IPS-18a (cell line): ENCODE data around the gene C10orf95.

Experiments
- H3K27ac ChIP-seq: one replicate; pipeline ENCODE4 v1.5.1; 2013; ENCODE audit warnings: low read length
- H3K27me3 ChIP-seq: one replicate; pipeline ENCODE4 v1.6.1; 2013; ENCODE audit warnings: mild to moderate bottlenecking, low read length; ENCODE audit not compliant: control insufficient read depth, insufficient read depth
- H3K36me3 ChIP-seq: one replicate; pipeline ENCODE4 v1.6.1; 2013; ENCODE audit warnings: low read depth, low read length; ENCODE audit not compliant: control insufficient read depth
- H3K4me1 ChIP-seq: one replicate; pipeline ENCODE4 v1.6.1; 2013; ENCODE audit warnings: low read depth, low read length; ENCODE audit not compliant: control insufficient read depth
- H3K4me3 ChIP-seq: one replicate; pipeline ENCODE4 v1.5.1; 2013; ENCODE audit warnings: low read length
- H3K9ac ChIP-seq: one replicate; pipeline ENCODE4 v1.6.1; 2013; ENCODE audit warnings: mild to moderate bottlenecking, low read length, moderate library complexity
- H3K9me3 ChIP-seq: one replicate; pipeline ENCODE4 v1.6.1; 2013; ENCODE audit warnings: low read depth, low read length; ENCODE audit not compliant: control insufficient read depth

Gene C10orf95

DNA sequence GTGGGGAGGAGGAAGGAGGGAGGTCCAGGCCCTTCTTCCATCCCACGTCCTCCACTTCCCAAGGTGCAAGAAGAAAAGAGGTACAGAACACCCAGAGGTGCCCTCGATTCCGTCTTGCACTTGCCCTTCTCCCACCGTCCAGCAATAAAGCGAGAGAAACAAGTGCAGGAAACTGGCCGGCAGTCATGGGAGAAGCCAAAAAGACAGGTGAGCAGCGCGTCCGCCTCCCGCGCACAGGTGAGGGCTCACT lies 1.3 kb downstream of the C10orf95 start:
- Histone ChIP-seq H3K4me1 (peaks cover 21% of the 10 kb centered on the region), H3K27me3 (no peaks in the 10 kb centered on the region), H3K27ac (peak overlapping the region; percentile 60), H3K4me3 (peak overlapping the region; percentile 88), H3K9me3 (no peaks in the 10 kb centered on the region), H3K9ac (peak overlapping the region; percentile 79), H3K36me3 (peaks cover 4% of the 10 kb centered on the region)

DNA sequence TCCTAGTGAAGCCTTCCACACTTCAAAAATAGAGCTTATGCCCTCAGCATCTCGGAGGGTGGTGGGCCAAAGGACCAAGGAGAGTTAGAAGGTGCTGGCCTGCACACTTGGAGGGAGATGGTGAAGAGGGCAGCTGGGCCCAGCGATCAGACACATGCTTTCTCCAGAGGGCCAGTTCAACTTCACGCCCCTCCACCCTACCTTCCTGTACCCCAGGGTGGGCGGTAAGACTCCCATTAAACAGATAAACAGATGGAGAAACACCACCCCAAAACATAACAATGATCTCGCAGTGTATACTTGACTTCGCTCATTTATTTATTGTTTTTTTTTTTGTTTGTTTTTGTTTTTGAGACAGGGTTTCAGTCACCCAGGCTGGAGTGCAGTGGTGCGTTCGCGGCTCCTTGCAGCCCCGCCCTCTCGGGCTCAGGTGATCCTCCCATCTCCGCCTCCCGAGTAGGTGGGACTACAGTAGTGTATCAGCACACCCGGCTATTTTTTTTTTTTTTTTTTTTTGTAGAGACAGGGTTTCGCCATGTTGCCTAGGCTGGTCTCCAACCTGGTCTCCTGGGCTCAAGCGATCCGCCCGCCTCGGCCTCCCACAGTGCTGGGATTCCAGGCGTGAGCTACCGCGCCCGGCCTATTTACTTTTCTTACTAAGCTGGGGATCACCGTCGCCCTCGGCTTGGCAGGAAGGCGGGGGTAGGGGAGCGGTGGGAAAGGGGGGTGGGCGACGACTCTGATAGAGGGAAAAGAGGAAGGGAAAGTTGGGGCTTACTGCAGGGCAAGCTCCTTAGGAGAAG lies 1.8 kb downstream of the C10orf95 start:
- Histone ChIP-seq H3K9me3 (no peaks in the 10 kb centered on the region), H3K4me3 (peak overlapping the region; percentile 88), H3K27ac (peak overlapping the region; percentile 60)

DNA sequence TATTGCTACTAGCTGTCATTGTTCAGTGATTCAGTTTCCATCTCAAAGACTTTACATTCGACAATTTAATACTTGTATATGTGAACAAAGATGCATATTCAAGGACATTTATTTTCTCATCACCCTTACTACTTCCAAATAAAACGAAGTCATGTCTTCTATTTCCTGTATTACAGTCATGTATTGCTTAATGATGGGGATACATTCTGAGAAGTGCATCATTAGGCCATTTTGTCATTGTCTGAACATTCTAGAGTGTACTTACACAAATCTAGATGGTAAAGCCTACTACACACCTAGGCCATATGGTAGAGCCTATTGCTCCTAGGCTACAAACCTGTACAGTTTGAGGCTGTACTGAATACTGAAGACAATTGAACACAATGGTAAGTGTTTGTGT lies 6.5 kb downstream of the C10orf95 start:
- Histone ChIP-seq H3K9me3 (no peaks in the 10 kb centered on the region), H3K27me3 (no peaks in the 10 kb centered on the region), H3K4me1 (peaks cover 5% of the 10 kb centered on the region)

More for the DNA sequence above, 1.8 kb downstream of the C10orf95 start:
- Histone ChIP-seq H3K4me1 (peaks cover 17% of the 10 kb centered on the region), H3K9ac (peak overlapping the region; percentile 79), H3K27me3 (no peaks in the 10 kb centered on the region), H3K36me3 (peaks cover 4% of the 10 kb centered on the region)

DNA sequence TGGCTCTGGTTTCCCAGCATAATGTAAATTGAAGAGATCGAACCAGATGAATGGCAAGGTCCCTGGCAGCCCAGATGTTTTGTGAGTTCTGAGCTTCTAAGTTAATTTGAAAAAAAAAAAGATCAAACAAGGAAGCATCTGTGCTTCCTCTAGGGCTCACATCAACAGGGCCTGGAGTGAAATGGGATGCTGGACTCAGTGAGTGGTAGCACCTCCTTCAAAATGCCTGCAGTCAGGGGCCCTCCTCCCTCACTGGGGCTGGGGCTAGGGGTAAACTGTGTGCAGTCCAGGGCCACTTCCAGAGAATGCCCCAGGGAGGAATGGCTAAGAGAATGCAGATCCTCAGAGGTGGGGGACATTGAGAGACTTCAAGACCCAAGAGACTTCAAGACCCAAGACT lies 13.0 kb downstream of the C10orf95 start:
- H3K36me3 ChIP-seq = no peaks in the 10 kb centered on the region
- no peaks in the 10 kb centered on the region for H3K9me3 ChIP-seq
- peaks cover 35% of the 10 kb centered on the region for H3K27me3 ChIP-seq
- peaks cover 9% of the 10 kb centered on the region for H3K4me1 ChIP-seq
- no peak overlapping the region for H3K4me3 ChIP-seq
- no peak overlapping the region for H3K9ac ChIP-seq
- H3K27ac ChIP-seq = no peak overlapping the region

More for the DNA sequence above, 6.5 kb downstream of the C10orf95 start:
- Histone ChIP-seq H3K4me3 (no peak overlapping the region), H3K27ac (no peak overlapping the region), H3K36me3 (no peaks in the 10 kb centered on the region), H3K9ac (no peak overlapping the region)

DNA sequence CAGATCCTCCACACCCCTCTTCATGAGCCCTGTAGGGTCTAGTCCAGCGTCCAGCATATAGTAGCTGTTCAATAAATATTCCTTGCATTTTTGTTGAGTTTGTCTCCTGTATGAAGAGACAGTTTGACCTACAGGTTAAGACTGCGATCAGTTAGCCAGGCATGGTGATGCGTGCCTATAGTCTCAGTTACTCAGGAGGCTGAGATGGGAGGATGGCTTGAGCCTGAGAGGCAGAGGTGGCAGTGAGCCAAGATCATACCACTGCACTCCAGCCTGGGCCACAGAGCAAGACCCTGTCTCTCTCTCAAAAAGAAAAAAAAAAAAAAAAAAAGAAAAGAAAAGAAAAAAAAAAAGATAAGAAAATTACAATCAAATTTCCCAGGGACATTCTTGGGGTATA lies 13.8 kb downstream of the C10orf95 start:
- Histone ChIP-seq H3K4me3 (no peak overlapping the region), H3K36me3 (no peaks in the 10 kb centered on the region), H3K9ac (no peak overlapping the region), H3K27me3 (peaks cover 40% of the 10 kb centered on the region), H3K27ac (no peak overlapping the region), H3K9me3 (no peaks in the 10 kb centered on the region), H3K4me1 (peaks cover 9% of the 10 kb centered on the region)

DNA sequence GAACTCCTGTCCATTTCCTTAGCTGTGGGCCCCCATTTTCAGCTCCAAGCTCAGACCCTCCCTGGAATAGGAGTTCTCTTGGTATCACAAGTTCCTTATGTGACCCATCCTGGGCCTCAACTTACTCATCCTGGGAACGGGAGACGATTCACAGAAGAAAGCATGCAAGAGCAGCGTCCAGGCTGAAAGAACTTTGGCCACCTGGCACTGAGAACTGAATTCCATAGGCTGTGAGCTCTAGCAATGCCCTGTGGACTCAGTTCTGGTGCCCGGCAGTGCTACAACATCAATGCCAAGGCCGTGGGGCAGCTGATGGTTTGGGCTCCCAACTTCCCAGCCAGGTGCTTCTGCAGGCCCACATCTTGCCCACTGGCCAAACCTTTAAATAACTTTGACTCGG lies 15.0 kb downstream of the C10orf95 start:
- no peaks in the 10 kb centered on the region for H3K36me3 ChIP-seq
- no peak overlapping the region for H3K4me3 ChIP-seq
- no peaks in the 10 kb centered on the region for H3K9me3 ChIP-seq
- no peak overlapping the region for H3K27ac ChIP-seq
- H3K9ac ChIP-seq = no peak overlapping the region
- H3K4me1 ChIP-seq = peaks cover 14% of the 10 kb centered on the region
- H3K27me3 ChIP-seq = peaks cover 40% of the 10 kb centered on the region

DNA sequence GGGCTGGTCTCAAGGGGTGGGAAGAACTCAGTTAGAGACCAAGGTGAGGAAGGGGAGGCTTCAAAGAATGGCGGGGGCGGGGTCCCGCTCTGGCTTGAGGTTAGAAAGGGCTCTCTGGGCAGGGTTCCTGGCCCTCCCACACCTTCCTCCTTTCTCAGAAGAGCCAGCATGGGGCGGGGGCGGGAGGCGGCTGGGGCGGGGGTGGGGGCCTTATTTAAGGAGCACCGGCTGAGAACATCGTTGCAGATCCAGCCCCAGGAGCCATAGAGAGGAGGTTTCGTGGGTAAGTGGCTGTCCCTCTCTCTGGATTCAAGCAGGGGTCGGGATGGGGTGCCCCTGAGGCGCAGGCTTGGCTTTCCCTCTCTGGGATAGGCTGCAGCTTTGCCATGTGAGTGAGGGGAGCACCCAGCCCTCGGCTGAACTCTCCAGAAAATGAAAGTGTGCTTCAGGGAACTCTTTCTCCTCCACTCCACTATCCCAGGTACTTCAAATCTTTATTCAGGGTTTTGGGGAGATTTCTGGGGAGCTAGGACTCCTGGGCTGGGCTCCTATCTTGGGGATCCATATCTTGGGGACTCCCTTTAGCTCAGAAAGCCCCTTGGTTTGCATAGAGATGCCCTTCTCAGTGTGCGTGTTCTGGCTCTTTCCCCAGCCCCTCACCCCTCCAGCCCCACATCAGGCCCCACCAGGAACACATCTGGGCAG lies 15.7 kb downstream of the C10orf95 start:
- no peaks in the 10 kb centered on the region for H3K9me3 ChIP-seq
- H3K27me3 ChIP-seq = peaks cover 40% of the 10 kb centered on the region
- peak overlapping the region; percentile 47 for H3K4me3 ChIP-seq
- H3K9ac ChIP-seq = no peak overlapping the region
- peaks cover 14% of the 10 kb centered on the region for H3K4me1 ChIP-seq
- no peaks in the 10 kb centered on the region for H3K36me3 ChIP-seq
- no peak overlapping the region for H3K27ac ChIP-seq

DNA sequence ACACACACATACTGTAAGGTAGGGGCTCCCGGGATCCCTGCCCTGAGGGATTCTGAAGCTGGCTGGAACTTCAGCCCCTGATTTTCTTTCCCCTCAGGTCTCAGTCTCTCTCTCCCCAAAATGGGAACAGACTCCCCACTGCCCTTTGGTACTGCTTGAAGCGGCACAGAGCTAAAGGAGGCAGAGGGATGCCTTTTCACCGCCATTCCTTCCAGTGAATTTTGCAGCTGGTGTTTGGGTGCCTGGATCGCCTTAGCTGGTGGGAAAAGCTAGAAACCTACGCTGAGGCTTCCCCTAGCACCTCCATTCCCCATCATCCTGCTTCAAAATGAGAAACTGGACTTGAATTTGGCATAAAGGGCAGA lies 16.2 kb downstream of the C10orf95 start:
- Histone ChIP-seq H3K9ac (no peak overlapping the region), H3K4me3 (peak overlapping the region; percentile 47), H3K27ac (no peak overlapping the region), H3K27me3 (peaks cover 40% of the 10 kb centered on the region), H3K4me1 (peaks cover 14% of the 10 kb centered on the region), H3K36me3 (no peaks in the 10 kb centered on the region), H3K9me3 (no peaks in the 10 kb centered on the region)

DNA sequence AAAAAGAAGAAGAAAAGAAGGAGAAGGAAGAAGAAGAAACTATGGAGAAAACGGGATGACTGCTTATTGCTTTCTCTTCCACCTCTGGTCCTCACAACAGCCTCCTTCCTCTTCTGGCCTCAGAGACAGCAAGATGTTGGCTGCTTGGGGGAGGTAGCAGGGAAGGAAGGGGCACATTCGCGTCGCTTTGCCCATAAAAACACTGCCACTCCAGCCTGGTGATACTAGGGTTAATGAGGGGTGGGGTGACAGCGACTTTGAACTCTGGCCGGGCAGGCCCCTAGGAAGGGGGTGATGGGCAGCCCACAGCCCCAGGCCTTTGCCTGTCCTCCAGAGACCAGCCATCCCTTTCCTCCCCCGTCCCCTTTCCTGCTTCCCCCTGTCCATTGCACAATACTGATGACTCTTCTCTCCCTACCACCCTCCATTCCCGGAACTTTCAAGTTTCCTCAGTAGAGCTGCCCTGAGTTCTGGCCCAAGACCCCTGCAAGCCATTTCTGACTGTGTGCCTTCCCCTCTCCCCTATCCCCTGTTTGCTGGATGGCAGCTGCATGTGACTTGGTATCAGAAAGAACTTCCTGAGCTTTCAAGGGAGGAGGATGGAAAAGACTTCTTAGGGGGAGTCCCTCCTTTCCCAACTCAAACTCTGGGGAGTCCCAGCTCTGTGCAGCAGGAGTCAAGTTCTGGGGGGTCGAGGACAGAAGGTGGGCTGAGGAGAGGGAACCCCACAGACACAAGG lies 16.8 kb downstream of the C10orf95 start:
- peaks cover 40% of the 10 kb centered on the region for H3K27me3 ChIP-seq
- no peaks in the 10 kb centered on the region for H3K36me3 ChIP-seq
- no peak overlapping the region for H3K9ac ChIP-seq
- H3K9me3 ChIP-seq = no peaks in the 10 kb centered on the region
- H3K27ac ChIP-seq = no peak overlapping the region
- H3K4me1 ChIP-seq = peaks cover 14% of the 10 kb centered on the region
- peak overlapping the region; percentile 47 for H3K4me3 ChIP-seq

DNA sequence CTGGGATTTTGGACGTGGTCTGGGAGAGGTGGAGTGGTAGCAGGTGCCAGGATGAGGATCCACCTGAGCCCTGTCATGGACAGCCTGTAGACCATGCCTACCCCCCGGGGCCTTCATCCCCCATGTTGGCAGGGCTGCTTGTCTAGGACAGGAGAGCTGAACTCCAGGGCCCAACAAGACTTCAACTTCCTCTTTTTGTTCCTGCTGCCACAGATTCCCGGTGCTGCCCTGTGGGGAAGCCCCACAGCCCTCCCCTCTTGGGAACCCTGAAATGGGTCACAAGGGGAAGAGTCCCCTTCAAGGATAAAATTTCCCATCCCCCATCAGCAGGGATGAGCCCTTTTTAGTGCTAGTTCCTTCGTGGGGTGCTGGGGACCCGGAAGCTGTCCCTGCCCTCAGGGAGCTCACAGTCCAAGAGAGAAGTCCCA lies 17.7 kb downstream of the C10orf95 start:
- H3K4me3 ChIP-seq = no peak overlapping the region
- H3K27ac ChIP-seq = no peak overlapping the region
- peaks cover 14% of the 10 kb centered on the region for H3K4me1 ChIP-seq
- H3K9me3 ChIP-seq = no peaks in the 10 kb centered on the region
- H3K36me3 ChIP-seq = no peaks in the 10 kb centered on the region
- H3K9ac ChIP-seq = no peak overlapping the region
- H3K27me3 ChIP-seq = peaks cover 40% of the 10 kb centered on the region

DNA sequence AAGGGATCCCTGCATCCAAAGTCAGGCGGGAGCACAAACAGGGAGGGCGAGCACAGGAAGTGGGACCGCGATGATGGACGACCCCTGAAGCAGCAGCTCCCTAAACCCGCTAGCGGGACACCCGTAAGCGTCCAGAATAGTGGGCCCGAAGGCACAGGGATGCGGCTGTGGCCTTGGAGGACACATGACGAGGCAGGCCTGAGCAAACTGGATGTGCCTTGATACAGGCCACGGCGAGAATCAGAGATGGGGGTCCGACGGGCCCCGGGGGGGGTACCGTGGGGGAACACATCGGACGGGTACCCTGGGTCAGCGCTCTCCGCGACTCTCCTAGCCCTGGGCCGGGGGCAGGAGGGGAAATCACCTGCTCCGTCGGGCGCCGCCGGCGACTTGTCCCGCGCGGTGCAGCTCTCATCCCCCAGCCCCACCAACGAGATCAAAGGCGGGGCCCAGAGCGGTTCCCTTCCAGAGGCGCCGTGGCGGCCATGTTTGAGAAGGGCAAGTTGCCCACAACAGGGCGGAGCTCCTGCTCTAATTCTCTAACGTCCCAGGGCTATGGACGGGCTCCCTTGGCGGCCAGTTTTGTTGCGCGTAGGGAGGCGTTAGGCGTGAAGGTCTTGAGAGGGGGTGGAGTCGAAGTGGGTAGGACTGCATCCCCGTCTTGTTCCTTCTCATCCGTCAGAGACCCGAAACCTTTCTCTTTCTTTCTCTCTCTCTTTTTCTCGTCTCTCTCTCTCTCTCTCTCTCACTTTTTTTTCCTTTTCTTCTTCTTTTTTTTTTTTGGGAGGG lies 19.0 kb downstream of the C10orf95 start, which contains the start of gene CUEDC2:
Gene CUEDC2, minus strand, starts transcription at position 413 of the 789 bp plus-strand sequence. CDS start 7,386 bp downstream, outside the sequence.
- H3K4me3 ChIP-seq = peak within 1 kb of the TSS; percentile 85
- H3K9me3 ChIP-seq = no peaks in the 10 kb centered on the region
- H3K27me3 ChIP-seq = peaks cover 40% of the 10 kb centered on the region
- no peaks in the 10 kb centered on the region for H3K36me3 ChIP-seq
- peak within 1 kb of the TSS; percentile 28 for H3K27ac ChIP-seq
- H3K4me1 ChIP-seq = peaks cover 14% of the 10 kb centered on the region
- H3K9ac ChIP-seq = peak within 1 kb of the TSS; percentile 78
